Pons (tissue), 1 donor: ENCODE results near the gene NPTN.
A peak's percentile ranks its signal among the peaks of the same experiment; 100 is the strongest.

ENCODE experiments used
- DNase-seq: peaks from one replicate; pipeline ENCODE4 v3.0.0-alpha.2; 2016; ENCODE audit warnings: low spot score

Gene NPTN

DNA sequence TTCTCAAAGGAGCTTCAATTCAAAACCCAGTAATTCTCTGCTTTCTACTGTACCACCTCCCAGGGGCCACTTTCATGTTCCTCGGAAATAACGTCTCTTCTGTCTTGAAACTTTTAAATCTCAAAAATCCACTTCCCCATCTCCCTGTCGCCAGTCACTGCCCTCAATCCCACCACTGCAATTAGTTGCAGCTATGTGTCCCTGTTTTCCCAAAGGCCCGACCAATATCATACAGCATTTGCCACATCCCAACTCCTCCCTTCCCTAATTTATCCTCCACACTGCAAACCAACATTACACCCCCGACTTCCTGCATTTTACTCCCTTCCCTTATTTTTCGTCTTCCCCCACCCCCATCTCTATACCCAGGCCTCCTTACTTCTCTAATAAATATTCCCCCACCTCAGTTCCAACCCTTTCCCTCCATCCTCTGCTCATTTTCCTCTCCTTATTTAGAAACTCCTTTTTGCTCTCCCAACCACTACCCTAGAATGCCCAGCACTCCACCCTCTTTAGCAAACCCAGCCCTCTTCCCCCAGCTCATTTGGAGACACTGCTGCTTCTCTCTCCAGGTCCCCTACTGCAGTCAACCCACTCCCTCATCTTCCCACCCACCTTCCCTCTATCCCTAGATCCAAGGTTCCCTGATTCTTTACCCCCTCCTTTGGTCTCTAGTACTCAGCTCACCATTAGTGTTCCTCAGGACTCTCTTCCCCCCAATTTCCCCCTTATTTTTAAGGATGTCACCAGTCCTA is 1.1 kb downstream of the NPTN start:
- DNase-seq = peak; percentile 39

DNA sequence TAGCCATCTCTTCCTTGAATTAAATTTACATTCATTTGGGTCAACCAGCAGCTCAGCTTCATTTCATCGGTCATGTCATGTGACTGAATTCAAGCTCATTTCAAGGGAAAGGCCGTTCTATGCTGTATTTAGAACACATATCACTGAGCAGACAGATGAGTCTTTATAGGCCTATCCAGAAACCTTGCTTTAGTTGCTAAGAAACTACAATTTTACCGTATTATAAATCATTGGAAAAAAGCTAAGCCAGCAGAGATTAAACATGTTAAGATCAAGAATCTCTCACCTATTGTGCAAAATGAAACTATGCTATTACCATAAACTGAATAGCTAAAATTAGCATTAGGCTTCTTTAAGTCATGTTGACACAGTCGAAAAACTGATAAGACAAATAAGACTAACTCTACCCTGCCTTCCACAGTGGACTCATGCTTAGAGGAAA is 2.2 kb downstream of the NPTN start:
- peak; percentile 48 for DNase-seq

GRCh38 chr15:73629798-73630429 is 3.3 kb downstream of the NPTN start:
- no peak for DNase-seq

GRCh38 chr15:73628976-73629797 is 4.0 kb downstream of the NPTN start:
- DNase-seq = no peak

DNA sequence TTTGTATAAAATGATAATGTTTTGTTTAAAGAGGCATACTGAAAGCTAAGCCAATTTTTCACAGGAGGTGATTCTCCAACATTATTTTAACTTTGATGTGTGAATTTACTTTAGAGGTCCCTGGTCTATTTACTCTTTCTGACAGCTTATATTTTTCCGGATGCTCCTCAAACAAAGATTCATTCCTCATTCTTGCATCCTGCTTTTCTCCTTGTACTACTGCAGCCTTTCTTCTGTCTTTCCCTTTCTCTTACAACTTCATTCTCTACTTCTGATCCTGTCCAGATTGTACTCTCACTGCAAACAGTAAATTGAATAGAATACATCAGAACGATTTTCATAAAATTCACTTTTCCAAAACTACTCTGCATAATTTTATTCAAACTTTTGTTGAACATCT is 5.1 kb downstream of the NPTN start:
- DNase-seq = no peak

GRCh38 chr15:73626072-73626471 is 7.1 kb downstream of the NPTN start:
- DNase-seq = no peak

DNA sequence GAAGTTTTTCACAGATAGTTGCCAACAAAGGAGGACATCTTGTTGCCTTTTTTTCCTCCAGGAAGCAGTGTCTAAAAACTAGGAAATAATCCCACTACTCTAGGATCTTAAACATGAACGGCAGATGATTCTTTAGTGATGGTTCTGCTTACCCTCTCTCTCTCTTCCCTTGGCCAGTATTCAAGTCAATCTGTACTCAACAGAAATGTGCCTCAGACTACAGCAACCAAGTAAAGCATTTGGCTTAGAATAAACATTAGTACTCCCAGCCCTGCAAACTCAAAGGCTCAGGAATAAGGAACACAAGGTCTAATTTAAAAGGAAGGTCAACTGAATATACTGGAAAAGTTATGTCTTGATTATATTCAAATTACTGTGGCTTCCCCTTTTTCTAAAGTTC is 8.7 kb downstream of the NPTN start:
- no peak for DNase-seq

- no peak for DNase-seq
Observed at GRCh38 chr15:73621286-73621826, 11.8 kb downstream of the NPTN start.

GRCh38 chr15:73620078-73620477 is 13.1 kb downstream of the NPTN start:
- DNase-seq = no peak

GRCh38 chr15:73617913-73618312 is 15.3 kb downstream of the NPTN start:
- DNase-seq = no peak

DNA sequence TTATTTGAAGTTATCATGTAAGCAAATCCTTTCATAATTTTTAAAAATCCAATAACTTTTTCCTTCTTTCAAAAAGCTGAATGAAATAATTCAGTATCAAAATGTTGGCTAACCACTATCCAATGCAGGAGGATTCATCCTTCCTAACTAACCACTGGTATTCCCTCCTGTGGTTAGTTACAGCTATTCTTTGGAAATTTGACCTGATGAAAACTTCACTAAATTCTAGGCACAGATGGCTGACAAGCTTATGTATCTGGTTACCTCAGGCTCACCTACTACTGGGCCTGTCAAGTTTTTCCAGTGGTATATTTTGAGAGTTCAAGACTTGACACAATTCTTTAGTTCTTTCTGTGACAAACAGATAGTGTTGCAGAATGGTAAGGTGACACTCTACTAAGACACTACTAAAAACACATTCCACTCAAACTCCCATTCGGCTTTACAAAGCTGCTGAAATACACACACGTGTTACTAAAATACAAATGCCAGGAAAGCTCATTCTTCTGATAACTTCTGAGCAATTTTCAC is 15.8 kb downstream of the NPTN start:
- no peak for DNase-seq

- no peak for DNase-seq
Observed at GRCh38 chr15:73608941-73609340, 24.2 kb downstream of the NPTN start.

GRCh38 chr15:73608475-73608874 is 24.7 kb downstream of the NPTN start:
- no peak for DNase-seq

DNA sequence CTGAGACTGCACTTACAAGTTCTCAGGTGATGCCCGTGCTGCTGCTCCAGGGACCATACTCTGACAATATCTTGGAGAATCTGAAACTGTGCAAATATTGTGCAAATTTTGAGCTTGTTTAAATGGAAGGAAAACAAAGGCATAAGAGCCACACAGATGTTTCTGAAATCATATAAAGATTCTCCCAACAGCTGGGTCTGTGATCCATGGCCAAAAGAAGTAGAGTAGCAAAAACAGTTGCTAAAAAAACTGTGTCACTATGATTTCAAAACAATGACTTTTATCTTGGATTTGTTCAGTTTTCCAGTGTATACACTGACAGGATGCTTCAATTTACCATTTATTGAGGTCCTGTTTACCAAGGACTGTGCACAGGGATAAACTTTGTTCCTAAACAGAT is 25.3 kb downstream of the NPTN start:
- DNase-seq = no peak

DNA sequence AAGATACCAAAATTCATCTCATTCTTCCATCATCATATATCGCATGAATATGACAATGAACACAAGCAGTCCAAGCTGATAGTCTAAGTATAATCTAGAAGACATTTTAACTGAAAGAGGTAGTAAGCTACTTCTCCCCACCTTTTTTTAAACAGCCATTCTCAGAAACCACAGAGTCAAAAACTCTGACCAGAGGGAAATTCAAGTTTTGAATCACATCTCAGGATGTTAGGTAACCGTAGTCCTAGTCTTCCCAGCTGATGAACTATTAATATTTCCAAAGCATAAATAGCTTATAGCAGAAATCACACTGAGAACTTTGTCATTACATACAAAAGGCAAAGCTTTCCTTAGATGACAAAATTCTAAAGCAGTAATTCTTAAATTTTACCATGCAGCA is 25.8 kb downstream of the NPTN start:
- no peak for DNase-seq

- no peak for DNase-seq
Observed at GRCh38 chr15:73605759-73606436, 27.3 kb downstream of the NPTN start.

DNA sequence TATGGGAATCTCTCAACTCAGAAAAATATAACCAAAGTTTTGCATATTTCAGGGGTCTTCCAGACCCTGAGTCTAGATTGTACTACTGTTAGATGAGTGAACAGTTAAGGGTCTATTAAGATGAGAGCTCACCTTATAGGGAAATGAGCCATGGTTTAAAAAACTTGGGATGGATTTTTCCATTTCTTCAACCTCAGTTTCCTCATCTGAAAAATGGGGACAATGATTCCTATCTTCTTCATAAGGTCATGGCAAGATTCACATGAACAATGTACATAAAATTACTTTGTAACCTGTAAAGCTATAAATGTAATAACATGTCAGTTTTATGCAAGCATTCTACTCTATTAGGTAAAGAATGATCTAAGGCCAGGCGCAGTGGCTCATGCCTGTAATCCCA is 28.7 kb downstream of the NPTN start:
- no peak for DNase-seq

- DNase-seq = no peak
Observed at GRCh38 chr15:73602992-73603391, 30.2 kb downstream of the NPTN start.

- no peak for DNase-seq
Observed at GRCh38 chr15:73602446-73602843, 30.7 kb downstream of the NPTN start.

GRCh38 chr15:73601451-73602445 is 31.4 kb downstream of the NPTN start:
- DNase-seq = peak; percentile 23
